Ishikawa (cell line): Measurements from ENCODE around the gene ECM2.

ENCODE experiments used
- CEBPB ChIP-seq: IDR thresholded peaks from 2 replicates; pipeline ENCODE4 v1.6.1; 2012
- CREB1 ChIP-seq: IDR thresholded peaks from 2 replicates; pipeline ENCODE4 v1.6.1; 2012; ENCODE audit warnings: low read depth
- EGR1 ChIP-seq: IDR thresholded peaks from 2 replicates; pipeline ENCODE4 v1.6.1; 2012
- EP300 ChIP-seq: IDR thresholded peaks from 2 replicates; pipeline ENCODE4 v1.6.1; 2012; ENCODE audit warnings: borderline replicate concordance
- FOXM1 ChIP-seq: IDR thresholded peaks from 2 replicates; pipeline ENCODE4 v1.6.1; 2012; ENCODE audit warnings: low read depth, borderline replicate concordance
- MAX ChIP-seq: IDR thresholded peaks from 2 replicates; pipeline ENCODE4 v1.6.1; 2012
- NFIC ChIP-seq: IDR thresholded peaks from 2 replicates; pipeline ENCODE4 v1.6.1; 2012
- RAD21 ChIP-seq: IDR thresholded peaks from 2 replicates; pipeline ENCODE4 v1.6.1; 2012; ENCODE audit warnings: low read depth
- REST ChIP-seq: IDR thresholded peaks from 2 replicates; pipeline ENCODE4 v1.6.1; 2012; ENCODE audit warnings: low read depth, mild to moderate bottlenecking
- TAF1 ChIP-seq: IDR thresholded peaks from 2 replicates; pipeline ENCODE4 v1.6.1; 2012; ENCODE audit warnings: low read depth, mild to moderate bottlenecking
- TCF12 ChIP-seq: IDR thresholded peaks from 2 replicates; pipeline ENCODE4 v1.6.1; 2012; ENCODE audit warnings: low read depth
- TEAD4 ChIP-seq: IDR thresholded peaks from 2 replicates; pipeline ENCODE4 v1.6.1; 2012
- USF1 ChIP-seq: IDR thresholded peaks from 2 replicates; pipeline ENCODE4 v1.6.1; 2012
- YY1 ChIP-seq: IDR thresholded peaks from 2 replicates; pipeline ENCODE4 v1.6.1; 2012; ENCODE audit warnings: low read depth
- ZBTB7A ChIP-seq: IDR thresholded peaks from 2 replicates; pipeline ENCODE4 v1.6.1; 2012; ENCODE audit warnings: low read depth

ECM2 gene

GRCh38 chr9:92535940-92536850 lies at the start of gene ECM2:
Gene ECM2, minus strand, starts transcription at chr9:92535990. Its CDS starts 13,124 bp downstream, at chr9:92522866.
- TF ChIP-seq ZBTB7A (no peak), CEBPB (no peak), TAF1 (no peak), RAD21 (no peak), NFIC (no peak)

GRCh38 chr9:92576175-92576574 lies 40.4 kb upstream of the ECM2 start:
- no peak for TF ChIP-seq NFIC
- no peak for TF ChIP-seq EGR1
- TF ChIP-seq CREB1, result no peak
- TF ChIP-seq RAD21, result no peak
- TF ChIP-seq YY1, result no peak
- no peak for TF ChIP-seq MAX
- no peak for TF ChIP-seq TEAD4
- TF ChIP-seq TAF1, result no peak
- TF ChIP-seq CEBPB, result no peak
- TF ChIP-seq ZBTB7A, result no peak
- no peak for TF ChIP-seq EP300
- no peak for TF ChIP-seq USF1
- no peak for TF ChIP-seq FOXM1
- no peak for TF ChIP-seq REST
- TF ChIP-seq TCF12, result no peak

- TF ChIP-seq TEAD4, result no peak
- TF ChIP-seq TCF12, result no peak
- TF ChIP-seq USF1, result no peak
- TF ChIP-seq EP300, result no peak
- TF ChIP-seq CEBPB, result no peak
- no peak for TF ChIP-seq YY1
- no peak for TF ChIP-seq FOXM1
- no peak for TF ChIP-seq ZBTB7A
- no peak for TF ChIP-seq EGR1
- TF ChIP-seq CREB1, result no peak
- no peak for TF ChIP-seq MAX
- no peak for TF ChIP-seq REST
- TF ChIP-seq RAD21, result no peak
- no peak for TF ChIP-seq NFIC
- no peak for TF ChIP-seq TAF1
Measured at GRCh38 chr9:92564982-92565381, 29.2 kb upstream of the ECM2 start.

- TF ChIP-seq EP300 (no peak), FOXM1 (no peak), TCF12 (no peak)
Measured at GRCh38 chr9:92564504-92564903, 28.7 kb upstream of the ECM2 start.

- no peak for TF ChIP-seq RAD21
- TF ChIP-seq NFIC, result no peak
Measured at GRCh38 chr9:92563116-92564100, 27.6 kb upstream of the ECM2 start.
